Non-pigmented ciliary epithelial cell (primary cell): ENCODE data around the gene CERS6.

Experiments
- DNase-seq: peaks from one replicate; pipeline ENCODE4 v3.0.0-alpha.2; 2010; ENCODE audit warnings: low read depth

The CERS6 gene

DNA sequence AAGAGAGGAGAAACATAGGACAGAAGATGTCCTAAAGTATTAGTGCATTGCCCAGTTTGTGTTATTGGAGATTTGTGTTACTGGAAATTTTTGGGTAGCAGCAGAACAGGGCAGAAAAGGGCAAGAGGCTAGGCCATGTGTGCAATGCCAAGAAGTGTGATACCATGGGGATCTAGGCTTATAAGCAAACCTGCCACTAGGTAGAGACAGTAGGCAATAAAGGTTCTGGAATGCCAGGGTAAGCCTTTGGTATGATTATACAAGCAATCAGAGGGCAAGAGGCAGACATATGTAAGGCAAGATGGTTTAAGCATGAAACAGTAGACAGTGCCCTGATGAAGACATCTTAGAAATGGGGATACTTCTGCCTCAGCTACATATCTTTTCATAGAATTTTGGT lies 12.3 kb upstream of the CERS6 start:
- DNase-seq: no peak

DNA sequence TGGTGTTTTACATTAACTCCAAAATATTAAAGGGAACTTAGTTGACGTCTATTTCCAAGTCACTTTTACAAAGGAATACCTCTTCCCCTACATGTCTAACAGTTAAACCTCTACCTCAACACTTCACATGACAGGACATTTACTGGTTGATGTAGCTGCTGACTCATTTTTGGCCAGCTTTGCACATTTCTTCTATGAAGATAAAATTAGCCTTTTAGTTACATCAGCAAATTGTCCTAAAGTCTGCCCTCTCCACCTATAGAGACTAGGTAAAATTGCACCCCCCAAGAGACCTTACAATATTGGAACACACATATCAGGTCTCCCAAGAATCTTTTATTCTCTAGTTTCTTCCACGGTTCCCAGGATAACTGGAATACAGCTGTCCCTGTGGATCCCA lies 10.1 kb upstream of the CERS6 start:
- no peak for DNase-seq

DNA sequence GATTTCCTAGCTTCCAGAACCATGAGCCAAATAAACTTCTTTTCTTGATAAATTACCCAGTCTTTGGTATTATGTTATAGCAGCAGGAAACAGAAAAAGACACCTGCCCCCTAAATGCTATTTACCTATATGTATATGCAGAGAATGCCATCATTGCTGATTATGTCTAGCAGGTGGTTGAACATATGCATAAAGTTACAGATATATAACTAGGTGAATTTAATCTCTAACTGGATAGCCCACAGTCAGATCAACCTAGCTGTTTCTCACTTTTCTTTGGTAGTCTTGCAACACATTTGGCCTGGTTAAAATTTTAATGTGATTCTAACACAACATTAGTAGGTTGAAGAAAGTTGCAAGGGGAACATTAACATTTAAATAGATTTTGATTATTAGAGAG lies 7.1 kb upstream of the CERS6 start:
- no peak for DNase-seq

DNA sequence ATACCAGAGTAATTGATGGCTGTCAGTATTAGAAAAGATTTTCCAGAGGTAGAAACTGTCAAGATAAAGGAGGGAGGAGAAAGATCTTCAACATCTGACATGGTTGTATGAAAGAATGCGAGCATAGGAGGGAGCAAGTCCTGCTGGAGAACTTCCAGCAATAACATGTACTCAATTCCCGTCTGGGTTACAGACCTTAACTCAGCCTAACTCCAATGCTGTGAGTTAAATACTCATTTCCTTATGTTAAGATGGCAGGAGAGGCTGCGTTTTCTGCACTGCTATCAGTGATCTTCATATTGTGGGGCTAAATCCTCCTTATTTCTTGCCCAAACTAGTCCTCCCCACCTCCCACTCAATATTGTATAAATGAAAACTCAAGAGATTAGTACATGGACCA lies 6.7 kb upstream of the CERS6 start:
- DNase-seq: no peak

GRCh38 chr2:168450171-168450570 lies 5.9 kb upstream of the CERS6 start:
- no peak for DNase-seq

DNA sequence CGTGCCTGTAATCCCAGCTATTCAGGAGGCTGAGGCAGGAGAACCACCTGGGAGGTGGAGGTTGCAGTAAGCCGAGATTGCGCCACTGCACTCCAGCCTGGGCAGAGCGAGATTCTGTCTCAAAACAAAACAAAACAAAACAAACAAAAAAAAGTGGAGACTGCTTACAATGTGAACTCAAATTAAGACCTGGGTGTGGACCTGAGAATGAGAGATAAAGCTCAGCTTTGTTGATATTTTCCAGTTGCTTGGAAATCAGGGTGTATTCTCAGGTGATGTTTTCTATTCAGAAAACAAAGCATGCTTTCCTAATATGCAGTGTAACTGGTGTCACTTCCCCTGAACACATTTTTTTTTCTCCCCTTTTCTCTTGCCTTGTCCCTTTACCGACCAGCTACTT lies 5.3 kb upstream of the CERS6 start:
- DNase-seq: no peak

- no peak for DNase-seq
Measured at GRCh38 chr2:168452781-168453180, 3.3 kb upstream of the CERS6 start.

GRCh38 chr2:168453404-168453803 lies 2.7 kb upstream of the CERS6 start:
- DNase-seq: no peak

- no peak for DNase-seq
Measured at GRCh38 chr2:168454737-168455644, 1.1 kb upstream of the CERS6 start.

GRCh38 chr2:168456521-168457189 lies 583 bp downstream of the CERS6 start:
- no peak for DNase-seq

- no peak for DNase-seq
Measured at GRCh38 chr2:168457190-168457895, 1.3 kb downstream of the CERS6 start.

- no peak for DNase-seq
Measured at GRCh38 chr2:168458139-168458538, 2.1 kb downstream of the CERS6 start.

DNA sequence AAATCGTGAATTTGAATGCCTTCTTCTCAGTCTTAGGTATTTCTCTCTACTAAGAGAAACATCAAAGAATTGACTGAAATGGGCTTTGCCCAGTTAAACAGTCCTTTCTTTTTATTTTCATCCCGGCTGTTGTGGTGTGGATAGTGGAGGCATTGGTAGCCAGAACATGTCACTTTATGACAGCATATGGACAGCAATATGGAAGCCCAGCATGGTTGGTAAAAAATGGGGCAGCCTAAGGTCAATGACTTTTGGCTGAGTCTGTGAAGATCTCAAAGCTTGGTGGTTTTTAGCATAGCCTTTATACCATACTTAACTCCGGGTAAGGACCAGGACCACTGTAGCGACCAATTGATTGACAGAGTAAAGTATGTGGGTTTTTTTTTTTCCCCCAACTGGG lies 3.2 kb downstream of the CERS6 start:
- DNase-seq: no peak

DNA sequence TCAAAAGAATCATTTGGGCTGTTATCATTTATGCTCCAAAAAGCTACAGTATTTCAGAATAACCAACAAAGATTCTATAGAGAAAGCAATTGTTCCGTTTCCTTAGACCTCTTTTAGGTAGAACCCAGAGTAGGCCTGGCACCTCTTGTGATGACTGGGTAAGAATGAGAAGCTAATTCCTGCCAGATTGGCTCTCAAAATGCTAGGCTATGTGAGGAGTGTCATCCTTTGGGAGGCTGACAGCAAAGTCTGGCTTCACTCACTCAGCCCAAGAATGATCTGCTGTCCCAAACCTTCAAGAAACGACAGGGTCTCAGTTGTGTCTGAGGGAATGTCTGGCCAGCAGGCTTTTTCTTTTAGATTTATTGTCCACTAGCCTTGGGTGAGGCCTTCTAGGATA lies 4.5 kb downstream of the CERS6 start:
- DNase-seq: no peak

- DNase-seq: no peak
Measured at GRCh38 chr2:168461178-168461941, 5.3 kb downstream of the CERS6 start.

DNA sequence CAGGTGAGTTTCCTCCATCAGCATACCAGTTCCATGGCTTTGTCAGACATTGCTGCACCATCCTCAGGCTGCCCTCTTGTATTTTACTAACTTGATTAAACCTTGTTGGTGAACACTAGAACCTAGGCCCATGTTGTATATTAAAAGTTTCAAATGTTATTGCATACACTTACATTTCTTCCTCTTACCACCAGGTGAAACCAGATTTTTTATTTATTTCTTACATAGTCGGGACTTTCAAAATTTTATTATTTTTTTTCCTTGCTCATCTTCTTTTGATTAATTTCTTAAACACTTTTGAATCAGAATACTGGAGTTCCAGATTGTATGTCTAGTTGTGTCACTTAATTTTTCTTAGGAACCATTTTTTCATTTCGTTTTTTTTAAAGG lies 5.9 kb downstream of the CERS6 start:
- DNase-seq: no peak

DNA sequence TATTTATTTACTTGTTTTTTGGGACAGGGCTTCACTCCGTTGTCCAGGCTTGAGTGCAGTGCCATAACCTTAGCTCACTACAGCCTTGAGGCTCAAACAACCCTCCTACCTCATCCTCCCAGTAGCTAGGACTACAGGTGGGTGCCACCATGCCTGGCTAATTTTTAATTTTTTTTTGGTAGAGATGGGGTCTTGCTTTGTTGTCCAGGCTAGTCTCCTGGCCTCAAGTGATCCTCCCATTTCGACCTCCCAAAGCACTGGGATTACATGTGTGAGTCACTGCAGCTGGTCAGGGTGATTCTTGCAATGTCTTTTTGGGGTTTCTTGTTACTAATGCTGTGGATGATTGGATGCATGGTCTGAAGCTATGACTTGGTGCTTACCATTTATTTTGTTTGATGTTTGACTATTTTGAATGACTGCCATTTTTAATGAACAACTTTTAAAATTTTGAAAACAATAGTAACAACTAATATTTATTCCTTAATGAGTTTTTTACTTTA lies 6.5 kb downstream of the CERS6 start:
- DNase-seq: no peak

DNA sequence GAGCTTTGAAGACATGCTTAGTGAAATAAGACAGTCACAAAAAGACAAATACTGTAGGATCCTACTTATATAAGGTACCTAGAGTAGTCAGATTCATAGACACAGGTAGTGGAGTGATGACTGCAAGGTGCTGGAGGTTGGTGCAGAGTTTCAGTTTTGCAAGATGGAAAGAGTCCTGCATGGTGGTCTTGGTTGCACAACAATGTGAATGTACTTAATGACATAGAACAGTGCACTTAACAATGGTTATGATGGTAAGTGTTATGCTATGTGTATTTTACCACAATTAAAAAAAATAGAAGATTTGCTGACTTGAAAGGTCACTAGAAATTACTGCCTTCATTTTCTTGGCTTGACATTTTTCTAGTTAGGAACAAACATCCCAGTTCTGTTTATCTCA lies 9.5 kb downstream of the CERS6 start:
- no peak for DNase-seq

- no peak for DNase-seq
Measured at GRCh38 chr2:168466190-168466737, 10.2 kb downstream of the CERS6 start.

DNA sequence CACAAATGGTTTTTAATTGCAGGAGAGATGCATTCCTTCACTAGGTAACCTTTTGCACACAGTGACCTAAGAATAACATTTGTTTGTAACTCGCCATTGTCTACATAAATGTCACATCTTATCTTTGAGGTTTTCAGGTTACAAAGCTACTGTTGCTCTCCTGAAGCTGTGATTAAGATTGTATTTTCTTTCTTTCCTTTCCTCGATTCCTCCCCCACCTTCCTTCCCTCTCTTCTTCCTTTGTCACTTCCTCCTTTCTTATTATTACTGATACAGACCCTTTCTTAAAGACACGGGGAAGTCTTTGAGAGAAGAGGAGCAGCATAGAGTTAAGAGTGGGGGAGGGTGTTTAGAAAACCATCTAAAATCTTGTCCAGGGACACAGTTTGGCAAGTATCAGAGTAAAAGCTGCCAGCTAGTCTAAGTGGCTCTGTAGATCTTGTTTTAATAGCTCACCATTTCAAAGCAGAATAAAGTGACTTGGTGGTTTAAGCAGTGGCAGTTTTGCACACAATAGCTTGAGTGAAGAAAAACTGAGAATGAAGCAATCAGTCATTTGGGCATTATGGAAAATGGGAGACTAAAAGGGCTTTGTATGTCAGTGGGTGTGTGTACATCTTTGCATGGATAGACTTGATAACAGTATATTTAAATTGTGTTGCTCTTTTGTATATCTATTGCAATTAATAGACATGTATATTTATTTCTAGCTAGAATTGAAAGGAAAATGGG lies 10.9 kb downstream of the CERS6 start:
- no peak for DNase-seq

GRCh38 chr2:168467729-168468128 lies 11.7 kb downstream of the CERS6 start:
- DNase-seq: no peak
